ENCODE data around the gene CASP2. TPM values are rescaled to one million over a fixed set of nuclear protein-coding genes. Genes with fewer than 3 reads are reported as not detected.

The CASP2 gene
- polyA plus RNA-seq, 1 of the 3 experiments (the other 2 are of a cell fraction) = 19.7 TPM

GRCh38 chr7:143351060-143351459 is 62.9 kb downstream of the CASP2 start (continued):
- TF ChIP-seq SIN3A (IDR thresholded peaks at IDR 0.05; ENCODE audit: borderline replicate concordance, low read depth, low read length) = no peak
- TF ChIP-seq MAX (IDR thresholded peaks at IDR 0.05; ENCODE audit: low read depth) = peak; percentile 45; the same call in 1 of the 2 replicates
- TF ChIP-seq RCOR1 (IDR thresholded peaks at IDR 0.05; ENCODE audit: low read length) = no peak
- TF ChIP-seq USF1 (IDR thresholded peaks at IDR 0.05; ENCODE audit: borderline replicate concordance, low read depth) = peak; percentile 69; the same call in 1 of the 2 replicates
- no peak for TF ChIP-seq MEF2A (IDR thresholded peaks at IDR 0.05; ENCODE audit: borderline replicate concordance, low read depth)
- TF ChIP-seq GABPA (IDR thresholded peaks at IDR 0.05; ENCODE audit: low read depth) = no peak
- TF ChIP-seq PBX3 (IDR thresholded peaks at IDR 0.05) = no peak
- TF ChIP-seq ELF1 (IDR thresholded peaks at IDR 0.05) = no peak
- TF ChIP-seq FOXM1 (IDR thresholded peaks at IDR 0.05; ENCODE audit: low read depth) = no peak

- CTCF ChIA-PET = interaction anchor here (0.6 to 2.1 kb wide), 3 partner anchors 21 to 69 kb away, joined by 3 to 7 read pairs (median 3); no protein-coding TSS in a partner anchor
- H3K36me3 ChIP-seq (replicated peaks in 1 of 2; ENCODE audit: control insufficient read depth in 1 of 2, insufficient read depth in 2 of 2, low read length in 1 of 2) = peaks cover 0 to 7% of the 10 kb centered on the region in 2 experiments
- H3K9me3 ChIP-seq = no peaks in the 10 kb centered on the region
- no peaks in the 10 kb centered on the region for H3F3A ChIP-seq (replicated peaks; ENCODE audit: insufficient read depth)
- TF ChIP-seq NRF1 (IDR thresholded peaks at IDR 0.05; ENCODE audit: low read depth, low read length) (no peak), TCF12 (IDR thresholded peaks at IDR 0.05) (no peak), FOSL2 (IDR thresholded peaks at IDR 0.05; ENCODE audit: borderline replicate concordance, low read depth) (no peak), ZBTB33 (IDR thresholded peaks at IDR 0.05; ENCODE audit: borderline replicate concordance, low read depth) (no peak), TAF1 (IDR thresholded peaks at IDR 0.05; ENCODE audit: borderline replicate concordance, low read depth, low read length) (no peak), PBX3 (IDR thresholded peaks at IDR 0.05) (no peak), ELF1 (IDR thresholded peaks at IDR 0.05) (no peak), MAX (IDR thresholded peaks at IDR 0.05; ENCODE audit: low read depth) (no peak), FOXM1 (IDR thresholded peaks at IDR 0.05; ENCODE audit: low read depth) (no peak), EZH2phosphoT487 (IDR thresholded peaks at IDR 0.05; ENCODE audit: borderline replicate concordance, low read depth) (no peak), USF1 (IDR thresholded peaks at IDR 0.05; ENCODE audit: borderline replicate concordance, low read depth) (no peak), CTCF (IDR thresholded peaks at IDR 0.05) (no peak), RXRA (IDR thresholded peaks at IDR 0.05; ENCODE audit: borderline replicate concordance, low read depth) (no peak), CHD2 (IDR thresholded peaks at IDR 0.05; ENCODE audit: low read length, partially characterized antibody) (no peak), JUND (IDR thresholded peaks at IDR 0.05) (no peak)
- WGBS (ENCODE audit: low lambda C conversion rate) = 75% methylated on average over 9 of the region's 9 CpGs
- H3K27ac ChIP-seq (ENCODE audit: low read depth in 2 of 2, low read length in 1 of 2) = no peak overlapping the region
- H4K20me1 ChIP-seq (ENCODE audit: insufficient read depth) = no peaks in the 10 kb centered on the region
- H3K4me2 ChIP-seq = no peak overlapping the region
- POLR2A ChIA-PET = no interaction called here
- no peaks in the 10 kb centered on the region for H3K9me2 ChIP-seq
- no peak overlapping the region for H2AFZ ChIP-seq (ENCODE audit: low read depth)
- no peaks in the 10 kb centered on the region for H3K4me1 ChIP-seq (ENCODE audit: control insufficient read depth in 1 of 2, insufficient read depth in 2 of 2, low read depth in 1 of 2, low read length in 1 of 2)
- H3K27me3 ChIP-seq (ENCODE audit: insufficient read depth) = no peaks in the 10 kb centered on the region
- DNase-seq = no peak
- no peak overlapping the region for H3K9ac ChIP-seq
- no peaks in the 10 kb centered on the region for H3K79me2 ChIP-seq (ENCODE audit: insufficient read depth)
- no peak overlapping the region for H3K4me3 ChIP-seq (ENCODE audit: low read depth in 2 of 2, low read length in 1 of 2)
Measured at GRCh38 chr7:143351574-143351973, 63.4 kb downstream of the CASP2 start.

Measured in SK-N-SH (cell line).